GM12872 (cell line): ENCODE results near the gene CCR7.

Source experiments
- TF ChIP-seq, protein P1 (sequence below): IDR thresholded peaks from 3 replicates; pipeline ENCODE4 v1.5.1; 2011; ENCODE audit warnings: low read depth, mild to moderate bottlenecking, low read length, moderate library complexity; ENCODE audit not compliant: insufficient read depth

The CCR7 gene

DNA sequence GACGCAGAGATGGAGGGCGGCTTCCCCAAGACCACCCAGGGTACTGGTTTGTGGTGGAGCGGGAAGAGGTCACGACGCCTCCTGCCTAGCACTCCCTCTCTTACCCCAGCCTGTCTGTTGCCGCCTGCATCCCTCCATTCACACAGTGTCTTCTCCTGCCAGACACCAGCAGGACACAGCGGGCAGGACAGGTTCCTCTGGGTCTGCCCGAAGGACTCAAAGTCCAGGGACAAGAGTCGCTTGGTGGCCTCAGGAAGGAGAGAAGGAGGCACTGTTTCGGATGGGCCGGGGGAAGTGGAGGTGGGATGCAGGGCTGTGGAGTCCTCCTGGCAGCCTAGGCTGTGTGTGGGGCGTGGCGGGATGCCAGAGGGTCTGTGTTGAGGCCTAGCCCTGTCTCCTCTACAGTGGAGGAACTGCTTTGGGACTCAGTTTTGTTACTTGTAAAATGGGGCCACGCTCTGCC lies 44.2 kb downstream of the CCR7 start:
- TF ChIP-seq, protein P1, sequence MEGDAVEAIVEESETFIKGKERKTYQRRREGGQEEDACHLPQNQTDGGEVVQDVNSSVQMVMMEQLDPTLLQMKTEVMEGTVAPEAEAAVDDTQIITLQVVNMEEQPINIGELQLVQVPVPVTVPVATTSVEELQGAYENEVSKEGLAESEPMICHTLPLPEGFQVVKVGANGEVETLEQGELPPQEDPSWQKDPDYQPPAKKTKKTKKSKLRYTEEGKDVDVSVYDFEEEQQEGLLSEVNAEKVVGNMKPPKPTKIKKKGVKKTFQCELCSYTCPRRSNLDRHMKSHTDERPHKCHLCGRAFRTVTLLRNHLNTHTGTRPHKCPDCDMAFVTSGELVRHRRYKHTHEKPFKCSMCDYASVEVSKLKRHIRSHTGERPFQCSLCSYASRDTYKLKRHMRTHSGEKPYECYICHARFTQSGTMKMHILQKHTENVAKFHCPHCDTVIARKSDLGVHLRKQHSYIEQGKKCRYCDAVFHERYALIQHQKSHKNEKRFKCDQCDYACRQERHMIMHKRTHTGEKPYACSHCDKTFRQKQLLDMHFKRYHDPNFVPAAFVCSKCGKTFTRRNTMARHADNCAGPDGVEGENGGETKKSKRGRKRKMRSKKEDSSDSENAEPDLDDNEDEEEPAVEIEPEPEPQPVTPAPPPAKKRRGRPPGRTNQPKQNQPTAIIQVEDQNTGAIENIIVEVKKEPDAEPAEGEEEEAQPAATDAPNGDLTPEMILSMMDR, result no peak

DNA sequence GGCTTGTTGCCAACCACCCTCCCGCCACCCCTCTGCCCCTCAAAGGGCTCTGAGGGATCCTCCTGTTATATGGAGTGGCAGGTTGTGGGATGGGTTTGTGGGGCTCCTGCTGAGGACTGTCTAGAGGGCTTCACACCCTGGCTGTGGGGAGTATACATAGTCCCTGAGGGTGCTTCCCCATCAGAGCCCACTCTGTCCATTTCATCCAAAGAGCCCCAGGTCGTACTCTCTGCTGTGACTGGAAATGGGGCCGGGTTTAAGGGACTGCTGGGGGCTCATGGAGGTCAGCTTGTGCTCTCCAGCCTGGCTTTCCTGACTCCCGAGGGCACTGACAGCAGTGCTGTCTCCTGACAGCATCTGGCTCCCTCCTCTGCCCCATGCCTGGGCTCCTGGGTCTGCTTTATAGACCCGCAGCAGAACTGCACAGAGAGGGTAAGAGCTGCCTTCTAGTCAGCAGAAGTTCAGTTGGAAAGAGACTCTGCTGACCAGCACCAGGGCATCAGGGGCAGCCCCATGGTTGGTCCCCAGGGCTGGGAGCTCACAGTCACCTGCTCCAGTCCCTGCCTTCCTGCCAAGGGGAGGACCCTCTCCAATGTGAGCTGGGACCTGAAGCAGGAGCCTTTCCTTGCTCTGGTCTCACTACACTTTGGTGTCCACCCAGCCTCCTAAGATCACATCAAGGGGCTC lies 46.0 kb downstream of the CCR7 start:
- TF ChIP-seq, protein P1, result no peak

DNA sequence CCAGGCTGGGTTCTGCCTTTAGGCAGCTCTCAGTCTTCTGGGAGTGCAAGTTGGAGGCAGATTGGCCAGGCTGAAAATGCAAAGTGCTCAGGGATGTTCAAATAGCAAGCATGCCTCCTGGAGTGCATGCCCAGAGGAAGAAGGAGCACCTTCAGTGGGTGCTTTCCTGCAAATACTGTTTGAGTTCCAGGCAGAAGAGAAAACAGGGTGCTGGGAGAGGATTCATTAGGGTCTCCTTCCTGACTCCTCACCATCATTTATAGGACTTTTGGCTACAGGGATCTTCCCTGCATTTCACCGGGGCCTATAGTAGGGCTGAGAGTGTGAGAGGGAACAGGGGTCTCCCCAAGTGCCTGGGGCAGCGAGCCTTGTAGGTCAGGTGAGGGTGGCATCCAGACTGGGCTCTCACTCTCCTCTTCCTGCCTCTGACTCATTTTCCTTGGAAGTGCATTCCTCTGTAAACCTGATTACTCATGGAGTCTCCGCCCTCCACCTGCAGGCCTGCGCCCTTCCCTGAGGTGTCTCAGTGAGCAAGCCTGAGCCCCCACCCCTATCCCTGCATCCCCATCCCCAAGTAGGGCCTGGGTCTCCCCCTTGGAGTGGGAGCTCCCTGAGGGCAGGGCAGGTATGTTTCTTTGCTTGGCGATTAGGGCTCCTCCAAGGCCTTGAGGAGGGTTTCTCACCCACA lies 46.7 kb downstream of the CCR7 start:
- TF ChIP-seq, protein P1, result no peak

DNA sequence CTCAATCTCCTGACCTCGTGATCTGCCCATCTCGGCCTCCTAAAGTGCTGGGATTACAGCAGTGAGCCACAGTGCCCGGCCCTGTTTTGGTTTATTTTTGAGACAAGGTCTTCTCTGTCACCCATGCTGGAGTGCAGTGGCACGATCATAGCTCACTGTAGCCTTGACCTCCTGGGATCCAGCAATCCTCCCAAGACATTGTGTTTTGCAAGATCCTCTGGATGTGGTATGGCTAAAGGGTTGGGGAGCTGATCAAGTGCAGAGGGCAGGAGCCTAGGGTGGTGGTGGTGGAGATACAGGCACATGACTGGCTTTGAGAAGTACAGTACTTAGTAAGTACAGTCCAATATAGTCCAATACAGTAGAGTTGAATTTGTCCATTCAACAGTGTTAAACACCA lies 47.3 kb downstream of the CCR7 start:
- TF ChIP-seq, protein P1, result no peak

DNA sequence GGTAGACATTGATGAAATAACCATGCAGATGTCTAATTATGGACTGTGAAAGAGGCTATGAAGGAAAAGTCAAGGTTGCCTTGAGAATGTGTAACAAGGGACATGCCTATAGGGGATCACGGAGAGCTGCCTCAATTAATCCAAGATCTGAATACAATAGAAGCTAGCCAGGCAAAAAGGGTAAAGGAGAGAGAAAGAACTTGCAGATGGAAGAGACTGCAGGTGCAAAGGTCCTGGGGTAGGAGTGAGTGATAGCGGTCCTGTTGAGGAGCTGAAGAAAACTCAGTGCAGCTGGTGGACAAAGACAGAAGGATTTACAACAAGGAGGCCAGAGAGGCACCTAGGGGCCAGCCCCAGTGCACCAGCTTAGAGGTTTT lies 48.0 kb downstream of the CCR7 start:
- TF ChIP-seq, protein P1, result no peak

DNA sequence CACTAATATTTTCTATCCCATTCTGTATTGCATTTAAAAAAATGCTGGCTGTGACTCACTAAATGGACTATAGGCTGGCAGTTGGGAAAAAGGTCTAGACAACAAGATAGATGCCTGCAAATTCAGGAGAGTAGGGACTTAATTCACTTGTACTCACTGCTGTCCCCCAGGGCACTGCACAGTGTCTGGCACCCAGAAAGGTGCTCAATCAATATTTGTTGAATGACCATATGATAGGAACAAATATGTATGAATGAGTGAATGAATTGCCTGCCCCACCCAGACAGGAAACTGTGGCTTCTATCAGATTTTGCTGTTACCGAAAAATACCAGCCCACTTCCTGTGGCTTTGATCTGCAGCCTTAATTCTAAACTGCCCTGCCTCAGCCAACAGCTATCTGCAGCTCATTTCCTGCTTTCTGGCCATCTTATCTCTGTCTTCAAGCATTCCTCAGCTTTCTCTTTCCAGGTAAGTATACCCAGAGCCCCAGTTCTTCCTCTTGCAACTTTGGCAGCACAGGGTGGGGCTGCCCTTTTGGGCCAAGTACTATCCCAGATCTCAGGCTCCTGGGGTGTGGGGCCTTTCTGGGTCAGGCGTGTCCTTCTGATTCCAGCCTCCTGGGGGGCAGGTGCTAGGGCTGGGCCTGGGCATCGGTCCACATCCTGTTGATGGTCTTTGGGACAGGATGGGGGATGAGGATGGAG lies 48.5 kb downstream of the CCR7 start:
- TF ChIP-seq, protein P1, result no peak

DNA sequence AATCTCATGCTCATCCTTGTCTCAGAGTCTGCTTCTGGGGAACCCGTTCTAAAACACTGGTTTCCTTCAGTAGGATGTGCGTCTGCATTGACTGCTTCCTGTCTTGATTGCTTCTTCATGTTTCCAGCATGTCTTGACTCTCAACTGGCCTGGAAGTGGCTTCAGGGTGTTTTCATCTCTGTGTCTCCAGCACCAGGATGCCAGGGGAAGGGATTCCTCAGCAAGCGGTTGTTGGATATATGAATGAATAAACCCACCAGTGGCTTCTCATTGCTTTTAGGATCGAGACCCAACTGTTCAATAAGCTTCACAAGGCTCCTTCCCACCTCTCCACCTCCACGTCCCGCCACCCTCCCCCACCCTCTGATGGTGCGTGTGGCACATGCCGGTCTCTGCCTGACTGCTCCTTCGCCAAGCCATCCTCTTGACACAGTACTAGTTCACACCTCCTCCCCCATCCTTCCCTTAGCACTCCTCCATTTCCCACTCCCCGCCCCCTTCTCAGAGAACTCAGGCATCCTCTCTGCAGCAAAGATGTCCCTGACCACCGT lies 49.7 kb downstream of the CCR7 start:
- TF ChIP-seq, protein P1, result no peak
